UCSD-AML1 (cell line): ENCODE data around the gene AHDC1.

ENCODE experiments used
- DNase-seq: peaks from one replicate; lab custom pipeline; 2025; ENCODE audit not compliant: unreplicated experiment; lab: John Stamatoyannopoulos, UW

The AHDC1 gene

DNA sequence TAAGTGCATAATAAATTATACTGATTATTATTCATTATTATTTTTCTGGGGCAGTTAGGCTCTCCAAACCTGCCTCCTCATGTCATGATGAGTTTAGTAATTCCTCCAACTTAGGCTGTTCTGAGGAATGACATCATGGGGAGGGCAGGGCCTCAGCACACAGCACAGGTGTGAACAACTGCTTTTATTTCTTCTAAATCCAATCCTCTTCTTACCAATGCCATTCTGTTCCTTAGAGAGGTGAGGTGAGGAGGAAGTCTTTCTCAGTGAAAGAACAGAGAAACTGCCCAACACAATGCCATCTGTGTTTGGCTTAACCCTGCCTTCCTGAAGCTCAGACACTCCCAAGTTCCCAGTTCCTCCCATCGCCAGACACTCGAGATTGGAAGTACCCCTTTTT lies 68.6 kb downstream of the AHDC1 start:
- no peak for DNase-seq

DNA sequence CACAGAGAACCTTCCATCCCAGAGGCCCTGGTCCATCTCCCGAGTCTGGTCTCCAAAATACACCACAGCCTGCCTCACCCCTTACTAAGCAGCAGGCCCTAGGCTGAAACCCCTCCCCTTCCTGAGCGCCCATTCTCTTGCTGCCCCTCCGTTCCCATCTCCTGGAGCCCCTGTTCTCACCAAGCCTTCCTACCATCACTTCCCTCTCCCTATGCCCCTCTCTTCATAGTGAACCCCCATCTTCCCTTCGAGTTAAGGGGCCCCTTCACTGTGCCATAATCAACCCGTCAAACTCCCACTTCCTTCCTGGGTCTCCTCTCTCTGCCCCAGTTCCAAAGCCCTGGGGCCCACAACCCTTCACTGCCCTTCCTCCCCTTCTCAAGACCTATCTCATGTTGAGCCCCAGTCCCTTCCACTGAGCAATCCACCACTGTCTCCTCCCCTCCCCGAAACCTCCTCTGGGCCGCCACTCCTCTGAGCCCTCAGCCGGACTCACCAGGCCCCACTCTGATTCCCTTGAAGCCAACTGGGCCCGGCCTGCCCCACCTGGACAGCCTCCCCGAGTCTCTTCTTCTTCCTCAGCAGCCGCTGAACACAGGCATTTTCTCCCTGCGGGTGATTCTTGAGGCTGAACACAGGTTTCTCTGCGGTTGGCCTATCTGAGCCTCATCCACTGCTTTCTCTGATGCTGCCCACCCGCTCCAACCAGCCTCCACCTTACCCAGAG lies 71.8 kb downstream of the AHDC1 start:
- DNase-seq, result peak; percentile 53

DNA sequence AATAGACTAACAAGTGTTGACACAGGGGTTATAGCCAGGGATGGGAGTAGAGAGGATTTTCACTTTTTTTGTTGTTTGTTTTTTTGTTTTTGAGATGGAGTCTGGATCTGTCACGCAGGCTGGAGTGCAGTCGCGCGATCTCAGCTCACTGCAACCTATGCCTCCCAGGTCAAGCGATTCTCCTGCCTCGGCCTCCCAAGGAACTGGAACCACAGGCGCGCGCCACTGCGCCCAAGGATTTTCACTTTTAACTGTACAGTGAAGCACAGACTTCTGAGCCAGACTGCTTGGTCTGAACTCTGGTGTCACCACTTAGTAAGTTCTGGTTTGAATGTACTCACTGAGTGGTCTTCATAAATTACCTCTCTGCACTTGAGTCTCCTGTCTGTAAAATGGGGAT lies 73.8 kb downstream of the AHDC1 start:
- no peak for DNase-seq

DNA sequence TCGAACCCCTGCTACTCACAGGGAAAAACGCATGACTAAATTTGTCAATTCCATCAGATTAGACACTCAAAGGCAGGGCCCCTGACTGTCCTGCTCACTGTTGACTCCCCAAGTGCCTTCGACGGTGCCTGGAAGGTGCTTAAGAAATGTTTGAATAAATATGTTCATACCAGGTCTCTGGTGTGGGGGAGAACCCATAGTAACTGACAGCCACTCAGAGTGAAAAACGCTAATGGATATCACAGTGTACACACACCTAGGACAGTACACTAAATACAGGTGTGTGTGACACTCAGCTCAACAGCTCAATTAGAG lies 74.3 kb downstream of the AHDC1 start:
- no peak for DNase-seq

DNA sequence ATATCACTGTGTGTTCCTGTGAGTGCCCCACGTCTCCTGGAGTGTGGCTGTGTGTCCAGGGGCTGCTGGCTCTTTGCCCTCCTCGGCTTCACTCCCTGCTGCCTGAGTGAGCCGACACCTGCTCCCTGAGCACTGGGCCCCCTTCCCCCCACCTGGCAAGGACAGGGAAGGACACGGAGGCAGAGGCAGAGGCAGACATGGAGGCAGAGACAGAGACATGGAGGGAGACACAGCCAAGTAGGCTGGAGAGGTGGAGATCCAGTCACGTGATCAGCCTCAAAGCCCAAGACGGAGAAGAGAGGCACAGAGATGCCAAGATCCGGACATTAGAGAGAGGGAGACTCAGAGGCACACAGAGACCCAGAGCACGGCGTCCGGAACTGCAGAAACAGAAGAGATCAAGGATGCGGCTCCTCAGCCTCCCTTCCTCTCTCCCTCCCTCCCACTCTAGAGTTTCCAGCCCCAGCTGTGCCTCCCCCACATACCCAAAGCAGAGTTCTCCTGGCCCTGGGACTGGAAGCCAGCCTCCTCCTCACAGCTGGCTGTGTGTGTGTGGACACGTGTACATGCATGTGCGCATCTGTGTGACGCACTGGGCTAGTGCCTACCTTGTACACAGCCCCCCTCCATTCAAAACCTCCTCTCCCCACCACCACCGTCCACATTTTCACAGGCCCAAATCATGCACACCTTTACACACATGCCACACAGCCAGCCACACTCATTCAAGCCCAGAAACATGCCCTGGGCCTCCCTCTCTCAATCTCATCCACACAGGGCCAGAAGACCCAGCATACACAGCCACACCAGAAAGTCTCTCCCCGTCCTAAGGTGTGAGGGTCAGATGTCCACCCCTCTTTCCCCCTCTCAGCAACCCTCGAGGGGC lies 74.9 kb downstream of the AHDC1 start:
- DNase-seq, result peak; percentile 78

DNA sequence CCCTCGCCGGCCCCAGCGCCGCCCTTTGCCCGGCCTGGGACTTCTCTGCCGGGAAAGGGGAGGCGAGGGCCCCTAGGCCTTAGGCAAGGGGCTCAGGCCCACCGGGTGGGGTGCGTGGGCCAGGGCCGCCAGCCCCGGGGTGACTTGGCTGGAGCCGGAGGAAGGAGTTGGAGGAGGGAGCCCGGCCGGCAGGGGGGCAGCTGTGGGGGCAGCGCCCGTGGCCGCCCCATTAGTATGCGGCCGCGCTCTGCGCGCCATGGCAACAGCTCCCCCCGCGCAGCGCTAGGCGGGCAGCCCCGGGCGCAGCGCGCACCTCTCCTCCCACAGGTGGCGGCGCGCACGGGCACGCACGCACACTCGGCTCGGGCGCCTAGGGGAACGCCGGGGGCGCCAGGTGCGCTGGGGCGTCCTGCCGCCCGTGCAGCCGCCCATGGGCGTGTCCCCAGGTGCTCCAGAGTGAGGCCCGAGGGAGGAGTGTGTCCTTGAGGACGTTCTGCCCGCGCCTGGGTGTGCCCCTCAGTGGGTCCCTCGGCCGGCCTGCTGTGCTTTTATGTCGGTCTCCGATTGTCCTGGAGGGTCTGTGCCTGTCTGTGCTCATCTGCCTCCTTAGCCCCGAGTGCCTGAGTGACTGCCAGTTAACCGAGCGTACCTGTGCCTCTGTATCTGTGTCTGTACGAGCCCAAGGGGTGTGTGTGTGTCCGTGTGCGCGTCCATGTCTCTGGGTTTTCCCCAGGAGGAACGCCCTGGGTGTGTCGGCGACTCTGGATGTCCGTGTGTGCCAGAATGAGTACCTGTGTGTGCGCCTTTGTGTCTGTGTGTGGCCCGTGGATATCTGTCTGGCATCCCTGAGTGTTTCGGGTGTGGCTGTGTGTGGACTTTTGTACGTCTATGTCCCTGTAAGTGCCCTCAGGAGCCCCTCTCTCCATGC lies 75.8 kb downstream of the AHDC1 start:
- no peak for DNase-seq

DNA sequence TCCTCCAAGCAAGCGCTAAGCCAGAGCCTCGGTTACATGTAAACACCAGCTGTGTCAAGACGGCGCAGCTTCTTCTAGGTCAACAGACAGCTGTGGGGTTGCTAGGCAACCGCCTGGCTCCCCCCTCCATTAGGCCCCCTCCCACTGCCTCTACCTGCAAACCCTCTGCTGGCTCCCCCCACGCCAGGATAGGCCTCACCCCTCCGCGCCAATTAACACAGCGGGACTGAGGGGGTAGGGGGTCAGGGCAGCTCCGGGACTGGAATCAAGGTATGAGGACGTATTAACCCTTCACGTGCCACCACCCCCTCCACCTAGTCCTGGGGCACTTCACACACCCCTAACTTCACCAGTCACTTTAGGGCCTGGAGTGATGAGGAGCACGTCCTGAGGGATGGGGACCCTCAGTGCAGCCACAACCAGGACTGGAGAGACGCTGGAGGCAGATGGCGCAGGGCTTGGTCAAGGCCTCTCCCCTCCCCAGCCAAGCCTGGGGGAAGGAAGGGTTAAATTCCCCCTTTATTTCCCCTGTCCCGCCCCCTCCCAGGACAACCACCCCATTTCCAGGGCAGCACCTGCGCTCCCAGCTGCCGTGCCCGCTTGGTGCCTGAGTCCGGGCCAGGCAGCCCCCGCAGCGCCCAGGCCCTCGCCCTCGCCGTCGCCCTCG lies 76.6 kb downstream of the AHDC1 start:
- DNase-seq, result peak; percentile 40

DNA sequence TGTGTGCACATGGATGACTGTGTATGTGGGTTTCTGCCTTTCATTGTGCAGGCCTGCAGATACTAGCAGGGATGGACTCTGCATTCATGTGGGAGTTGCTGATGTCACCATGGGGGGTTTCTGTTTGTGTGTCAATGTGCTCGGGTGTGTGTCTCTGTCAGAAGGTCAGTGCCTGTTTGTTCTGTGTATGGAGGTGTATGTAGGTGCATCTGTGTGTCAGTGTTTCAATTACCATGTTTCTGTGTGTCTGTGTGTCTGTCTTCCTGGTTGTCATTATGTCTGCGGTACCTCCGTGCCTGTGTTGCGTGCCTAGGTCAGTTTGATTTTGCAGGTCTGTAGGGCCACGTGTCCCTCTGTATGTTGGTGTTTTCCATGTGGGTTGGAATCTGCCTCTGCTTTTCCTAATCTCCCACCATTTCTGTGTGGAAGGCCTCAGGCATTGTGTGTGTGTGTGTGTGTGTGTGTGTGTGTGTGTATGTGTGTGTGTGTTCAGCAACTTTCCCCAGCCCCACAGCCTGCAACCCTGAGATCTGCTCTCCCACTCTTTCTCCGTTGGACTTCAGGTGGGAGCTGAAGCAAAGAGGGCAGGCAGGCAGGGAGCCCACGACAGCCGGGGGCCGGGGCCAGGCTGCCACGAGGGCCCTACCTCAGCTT lies 77.2 kb downstream of the AHDC1 start:
- DNase-seq, result no peak

DNA sequence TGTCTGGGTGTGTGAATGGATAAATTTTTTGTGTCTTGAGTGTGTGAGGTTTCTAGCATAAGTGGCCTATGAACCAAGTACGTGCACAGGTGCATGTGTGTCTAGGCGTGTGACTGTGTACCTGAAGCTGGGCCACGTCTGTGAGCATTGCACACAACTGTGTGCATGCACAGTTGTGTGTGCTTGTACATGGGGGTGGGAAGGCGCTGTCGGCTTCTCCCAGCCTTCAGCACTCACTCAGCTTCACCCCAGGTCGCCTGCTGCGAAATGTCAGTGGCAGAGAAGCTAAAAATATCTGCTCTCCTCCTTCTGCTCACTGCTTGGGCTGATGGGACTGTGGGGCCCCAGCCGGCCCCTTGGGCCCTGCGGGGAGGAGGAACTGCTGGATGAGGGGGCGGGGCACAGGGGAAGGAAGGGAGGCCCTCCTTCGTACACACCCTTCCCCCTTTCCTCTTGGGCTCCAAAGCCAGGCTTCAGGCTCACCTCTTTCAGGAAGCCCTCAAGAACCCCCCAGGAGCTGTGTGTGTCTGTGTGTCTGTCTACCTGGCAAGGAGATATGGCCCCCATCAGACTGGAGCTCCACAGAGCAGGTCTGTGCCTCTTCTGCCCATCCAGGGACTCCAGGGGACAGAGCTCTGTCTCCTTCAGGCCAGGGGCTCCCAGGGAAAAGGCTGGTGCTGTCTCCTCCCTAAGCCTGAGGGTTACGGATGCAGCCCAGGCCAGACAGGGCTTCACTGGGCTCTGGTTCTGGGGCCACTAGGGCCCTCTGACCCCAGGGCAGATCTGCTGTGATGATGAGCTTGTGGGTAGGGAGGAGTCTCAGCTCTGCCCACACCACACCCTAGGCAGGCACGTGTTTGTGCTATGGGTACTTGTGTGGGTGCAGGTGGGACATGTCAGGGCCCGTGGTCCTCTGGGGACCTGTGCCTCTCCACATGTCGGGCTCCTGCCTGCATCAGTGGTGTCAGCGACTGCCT lies 78.4 kb downstream of the AHDC1 start:
- DNase-seq, result peak; percentile 90

DNA sequence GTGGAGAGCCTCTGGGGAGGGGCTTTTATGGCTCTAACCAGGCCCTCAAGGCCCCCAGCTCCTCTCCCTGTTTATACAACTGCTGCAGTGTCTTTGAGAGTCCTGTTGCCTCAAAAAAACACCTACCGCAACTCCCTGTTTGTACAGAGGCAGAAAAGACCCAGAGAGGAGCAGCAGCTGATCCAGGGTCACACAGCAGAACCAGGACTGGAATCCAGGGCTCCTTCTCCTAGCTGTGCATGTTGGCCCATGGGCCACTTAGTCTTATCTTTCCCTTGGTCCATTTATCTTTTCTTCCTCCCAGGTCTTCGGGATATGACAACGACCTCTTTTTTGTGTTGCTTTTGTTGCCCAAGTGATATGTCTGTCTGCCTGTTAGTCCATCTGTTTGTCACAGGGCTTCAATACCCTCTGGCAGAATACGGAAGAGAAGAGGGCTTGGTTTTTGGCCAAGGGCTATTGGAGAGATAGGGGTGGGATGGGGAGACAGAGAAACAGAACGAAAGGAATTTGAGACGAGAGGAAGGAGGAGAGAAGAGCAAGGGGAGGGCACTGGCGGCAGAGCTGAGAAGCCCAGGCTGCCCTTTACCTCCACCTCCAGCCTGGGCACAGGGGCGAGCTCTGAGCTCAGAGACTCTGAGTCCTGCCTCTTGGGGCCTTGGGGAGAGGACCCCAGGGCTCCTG lies 80.5 kb downstream of the AHDC1 start:
- no peak for DNase-seq

DNA sequence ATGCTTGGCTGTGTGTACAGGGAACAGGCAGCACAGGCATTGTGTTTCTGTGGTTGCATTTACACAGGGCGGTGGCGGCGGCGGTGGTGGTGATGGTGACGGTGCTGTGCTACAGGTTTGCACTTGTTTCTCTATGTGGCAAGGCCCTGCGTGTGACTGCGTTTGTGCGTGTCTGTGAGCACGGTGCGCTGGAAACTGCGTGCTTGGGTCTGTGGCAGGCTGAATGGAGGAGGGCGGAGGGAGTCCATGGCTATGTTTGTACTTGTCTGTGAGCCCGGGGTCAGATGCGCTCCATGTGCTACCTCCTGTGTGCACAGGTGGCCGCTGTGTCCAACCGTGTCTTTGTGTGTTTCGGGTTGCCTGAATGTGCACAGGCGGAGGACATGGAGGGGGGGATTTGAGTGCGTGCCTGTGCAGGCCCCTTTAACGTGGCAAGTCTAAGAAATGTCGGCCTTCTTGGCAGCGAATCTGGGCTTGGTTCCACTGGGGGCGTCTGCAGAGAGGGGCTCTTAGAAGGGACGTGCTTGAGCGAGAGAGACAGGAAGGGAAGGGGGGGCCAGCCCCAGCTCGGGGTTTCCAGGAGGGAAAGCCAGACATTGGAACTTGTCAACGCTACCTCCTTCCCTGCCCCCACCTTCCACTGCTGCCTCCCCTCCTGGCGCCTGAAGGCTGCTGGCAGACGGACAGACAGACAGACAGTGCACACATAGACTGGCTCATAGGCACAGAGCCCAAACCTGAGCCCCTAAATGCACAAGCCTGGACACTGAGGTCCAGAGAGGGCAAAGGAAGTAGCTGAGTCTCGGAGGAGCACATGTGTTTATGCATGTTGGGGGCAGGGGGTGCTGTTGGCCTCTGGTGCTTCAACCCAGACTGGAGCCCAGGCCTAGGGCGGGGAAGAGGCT lies 81.3 kb downstream of the AHDC1 start:
- peak; percentile 60 for DNase-seq

DNA sequence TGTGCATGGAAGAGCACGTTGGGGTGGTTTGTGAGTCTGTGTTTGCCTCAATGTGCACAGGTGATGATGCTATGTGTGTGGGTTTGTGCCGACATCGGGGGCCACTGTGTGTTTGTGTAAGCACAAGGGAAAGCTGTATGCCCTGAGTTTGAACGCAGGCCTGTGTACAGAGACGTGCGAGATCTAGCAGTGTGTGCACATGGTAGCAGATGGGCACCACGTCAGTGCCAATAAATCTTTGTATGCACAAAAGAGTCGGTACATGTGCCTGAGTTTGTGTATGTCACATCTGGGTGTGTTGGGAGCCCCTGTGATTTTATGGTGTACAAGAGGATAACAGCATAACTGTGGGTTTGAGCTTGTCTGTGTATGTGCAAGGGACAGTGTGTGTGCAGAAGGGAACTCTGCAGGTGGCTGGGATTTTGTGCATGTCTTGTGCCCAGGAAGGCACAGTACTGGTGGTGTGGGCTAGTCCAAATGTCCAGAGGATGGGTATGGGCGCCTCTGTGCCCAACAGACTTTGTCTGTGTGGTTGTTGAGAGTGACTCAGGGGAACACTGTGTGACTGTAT lies 82.0 kb downstream of the AHDC1 start:
- DNase-seq, result no peak

DNA sequence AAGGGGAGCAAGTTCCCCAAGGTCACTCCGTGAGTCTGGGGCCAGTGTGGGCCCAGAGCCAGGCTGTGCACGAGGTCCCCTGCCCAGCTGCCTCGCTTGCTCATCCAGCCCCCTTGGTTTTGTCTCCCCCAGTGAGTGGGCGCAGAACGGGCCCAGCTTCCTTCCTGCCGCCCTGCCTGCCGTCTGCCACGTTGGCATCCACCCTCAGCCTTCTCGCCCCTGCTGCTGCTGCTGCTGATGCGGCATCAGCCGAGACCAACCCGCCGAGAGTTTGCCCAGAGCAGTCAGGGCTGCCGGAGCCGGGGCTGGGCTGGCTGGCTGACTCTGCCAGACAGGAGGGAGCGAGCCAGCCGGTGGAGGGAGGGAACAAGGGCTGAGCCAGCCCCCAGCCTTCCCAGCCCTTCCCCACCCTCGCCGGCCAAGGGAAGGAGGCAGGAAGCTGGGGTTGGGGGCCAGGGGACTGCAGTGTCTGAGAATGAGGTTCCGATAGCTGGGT lies 82.6 kb downstream of the AHDC1 start:
- DNase-seq, result peak; percentile 47

DNA sequence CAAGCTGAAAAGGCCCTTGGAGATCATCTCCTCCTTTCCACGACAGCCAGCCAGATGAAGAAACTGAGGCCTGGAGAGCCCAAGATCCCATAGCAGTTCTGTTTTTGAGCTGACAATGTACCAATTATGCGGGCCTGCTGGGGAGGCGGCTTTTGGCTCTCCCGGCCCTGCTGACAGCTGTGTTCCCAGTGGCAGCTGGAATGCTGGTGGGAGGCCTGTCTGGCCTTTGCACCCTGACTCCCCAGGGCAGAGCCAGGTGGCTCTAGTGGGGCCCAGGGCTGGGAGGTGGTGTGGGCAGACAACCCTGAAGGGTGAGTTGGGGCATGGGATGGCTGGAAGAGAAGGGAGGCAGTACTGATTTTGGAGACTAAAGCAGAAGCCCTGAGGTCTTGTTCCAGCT lies 83.3 kb downstream of the AHDC1 start:
- no peak for DNase-seq

DNA sequence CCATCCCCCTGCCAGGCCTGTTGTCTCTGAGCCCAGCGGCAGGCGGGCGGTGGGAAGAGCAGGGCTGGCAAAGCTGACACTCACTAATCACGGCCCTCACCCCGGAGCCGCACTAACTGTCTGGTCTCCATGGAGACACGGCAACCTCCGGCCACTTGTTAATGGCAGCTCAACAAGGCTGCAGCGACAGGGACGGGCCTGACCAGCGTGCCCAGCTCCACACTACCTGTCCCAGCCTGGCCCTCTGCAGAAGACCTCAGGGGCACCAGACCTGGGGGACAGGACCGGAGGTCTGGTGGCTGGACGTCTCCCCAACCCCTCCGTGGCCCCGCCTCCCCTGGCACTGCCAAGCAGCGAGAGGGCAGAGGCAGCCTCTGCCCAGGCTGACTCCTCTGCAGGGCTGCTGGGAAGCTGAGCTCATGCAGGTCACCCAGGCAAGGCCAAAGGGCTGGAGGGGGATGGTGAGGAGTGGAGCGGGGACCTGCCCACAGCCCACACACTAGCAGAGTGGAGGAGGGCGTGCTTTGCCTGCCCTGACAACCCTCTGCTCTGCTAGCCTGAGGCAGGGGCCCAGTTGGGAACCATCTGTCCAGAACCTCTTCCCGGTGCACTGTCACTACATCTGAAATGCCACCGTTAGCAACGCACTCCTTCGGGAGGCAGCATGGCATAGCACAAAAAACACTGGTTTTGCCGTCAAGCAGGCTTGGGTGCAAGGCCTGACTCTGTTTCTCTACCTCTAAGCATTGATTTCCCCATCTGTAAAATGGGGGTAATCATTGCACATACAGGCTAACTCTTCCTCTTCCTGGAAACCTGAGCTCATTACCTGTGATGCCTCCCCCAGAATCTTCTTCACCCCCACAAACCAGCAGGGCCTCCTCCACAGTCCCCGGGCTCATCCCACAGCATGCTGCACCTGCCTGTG lies 84.3 kb downstream of the AHDC1 start:
- no peak for DNase-seq

DNA sequence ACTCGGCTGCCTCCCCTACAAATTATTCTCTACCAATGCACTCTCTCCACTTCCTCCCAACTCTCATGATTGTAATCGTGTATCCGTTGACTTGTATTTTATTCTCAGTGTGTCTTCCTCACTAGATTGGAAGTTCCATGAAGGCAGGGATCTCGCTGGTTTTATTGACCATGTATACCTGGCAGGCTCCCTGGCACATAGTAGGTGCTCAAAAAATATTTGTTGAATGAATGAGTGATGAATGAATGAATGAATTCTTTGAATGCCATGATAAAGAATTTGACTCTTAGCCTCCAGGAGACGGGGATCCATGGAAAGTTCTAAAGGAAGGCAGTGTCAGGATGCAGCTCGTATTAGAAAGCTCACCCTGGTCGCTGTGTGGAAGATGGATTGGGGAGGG lies 85.1 kb downstream of the AHDC1 start:
- DNase-seq, result no peak
